ENCODE results near the gene EFCAB5.
"Not testable (repeated sequence)": the region's sequence is repeated elsewhere in the genome, so short reads cannot be mapped to it uniquely, and the experiment has no call there.

The EFCAB5 gene

GRCh38 chr17:29936724-29937123 is 4.7 kb upstream of the EFCAB5 start:
- no peak for DNase-seq

DNA sequence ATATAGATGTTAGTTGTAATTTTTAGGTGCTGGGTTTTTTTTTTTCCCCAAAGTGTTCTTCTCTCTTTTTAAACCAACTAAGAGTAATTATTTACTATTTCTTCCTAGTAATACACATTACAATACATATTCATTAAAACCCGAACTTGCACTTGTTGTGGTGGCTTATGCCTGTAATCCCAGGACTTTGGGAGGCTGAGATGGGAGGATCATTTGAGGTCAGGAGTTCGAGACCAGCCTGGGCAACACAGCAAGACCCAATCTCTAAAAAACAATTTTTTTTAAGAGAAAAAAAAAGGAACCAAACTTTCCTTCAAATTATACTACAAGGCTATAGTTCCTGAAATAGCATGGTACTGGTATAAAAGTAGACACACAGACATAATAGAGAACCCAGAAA is 3.8 kb downstream of the EFCAB5 start:
- DNase-seq, result no peak

- DNase-seq, result no peak
Observed at GRCh38 chr17:29948448-29949215, 7.2 kb downstream of the EFCAB5 start.

- peak; percentile 100 for DNase-seq
Observed at GRCh38 chr17:29949696-29950095, 8.3 kb downstream of the EFCAB5 start.

DNA sequence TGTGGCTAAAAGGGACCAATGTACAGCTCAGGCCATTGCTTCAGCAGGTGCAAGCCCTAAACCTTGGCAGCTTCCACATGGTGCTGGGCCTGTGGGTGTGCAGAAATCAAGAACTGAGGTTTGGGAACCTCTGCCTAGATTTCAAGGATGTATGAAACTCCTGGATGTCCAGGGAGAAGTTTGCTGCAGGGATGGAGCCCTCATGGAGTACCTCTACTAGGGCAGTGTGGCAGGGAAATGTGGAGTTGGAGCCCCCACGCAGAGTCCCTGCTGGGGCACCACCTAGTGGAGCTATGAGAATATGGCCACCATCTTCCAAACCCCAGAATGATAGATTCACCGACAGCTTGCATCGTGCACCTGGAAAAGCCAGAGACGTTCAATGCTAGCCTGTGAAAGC is 13.0 kb downstream of the EFCAB5 start:
- no peak for DNase-seq

DNA sequence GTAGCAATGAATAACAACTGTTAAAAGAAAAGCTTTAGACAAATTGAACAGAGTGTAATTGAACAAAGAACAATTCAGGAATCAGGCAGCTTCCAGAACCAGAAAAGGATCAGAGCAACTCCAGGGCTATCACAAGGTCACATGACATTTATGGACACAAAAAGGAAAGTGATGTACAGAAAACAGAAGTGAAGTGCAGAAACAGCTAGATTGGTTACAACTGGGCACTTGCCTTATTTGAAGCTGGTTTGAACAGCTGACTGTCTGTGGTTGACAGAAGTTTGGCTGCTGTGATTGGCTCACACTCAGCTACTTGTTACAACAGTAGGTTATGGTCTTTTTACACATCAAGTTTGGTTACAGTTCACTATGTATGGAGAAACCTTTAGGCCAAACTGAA is 14.8 kb downstream of the EFCAB5 start:
- DNase-seq, result no peak

DNA sequence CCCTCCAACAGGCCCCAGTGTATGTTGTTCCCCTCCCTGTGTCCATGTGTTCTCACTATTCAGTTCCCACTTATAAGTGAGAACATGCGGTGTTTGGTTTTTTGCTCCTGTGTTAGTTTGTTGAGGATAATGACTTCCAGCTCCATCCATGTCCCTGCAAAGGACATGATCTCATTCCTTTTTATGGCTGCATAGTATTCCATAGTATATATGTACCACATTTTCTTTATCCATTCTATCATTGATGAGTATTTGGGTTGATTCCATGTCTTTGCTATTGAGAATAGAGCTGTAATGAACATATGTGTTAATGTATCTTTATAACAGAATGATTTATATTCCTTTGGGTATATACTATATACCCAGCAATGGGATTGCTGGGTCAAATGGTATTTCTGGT is 16.1 kb downstream of the EFCAB5 start:
- DNase-seq, result not testable (repeated sequence)

DNA sequence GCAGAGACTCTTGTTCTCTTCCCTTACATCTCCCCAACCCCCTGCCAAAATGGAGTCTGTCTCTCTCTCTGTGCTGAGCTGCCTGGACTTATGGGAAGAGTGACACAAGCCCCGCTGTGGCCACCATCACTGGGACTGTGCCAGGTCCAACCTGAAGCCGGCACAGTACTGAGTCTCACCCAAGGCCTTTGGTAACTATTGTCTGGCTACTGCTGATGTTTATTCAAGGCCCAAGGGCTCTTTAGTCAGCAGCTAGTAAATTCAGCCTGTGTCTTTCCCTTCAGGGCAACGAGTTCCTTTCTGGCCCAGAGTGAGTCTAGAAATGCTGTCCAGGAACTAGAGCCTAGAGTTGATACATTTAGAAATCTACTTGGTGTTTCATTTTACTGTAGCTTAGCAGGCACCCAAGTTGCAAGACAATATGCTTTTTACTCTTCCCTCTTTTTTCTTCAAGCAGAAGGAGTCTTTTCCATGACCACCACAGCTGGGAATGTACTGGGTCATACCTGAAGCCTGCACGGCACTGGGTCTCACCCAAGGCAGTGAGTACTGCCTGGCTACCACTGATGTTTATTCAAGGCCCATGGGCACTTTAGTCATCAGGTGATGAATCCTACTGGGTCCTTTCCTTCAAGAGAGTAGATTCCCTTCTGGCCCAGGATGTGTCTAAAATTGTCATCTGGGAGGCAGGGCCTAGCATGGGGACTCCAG is 17.7 kb downstream of the EFCAB5 start:
- no peak for DNase-seq

- no peak for DNase-seq
Observed at GRCh38 chr17:29959658-29960337, 18.4 kb downstream of the EFCAB5 start.

DNA sequence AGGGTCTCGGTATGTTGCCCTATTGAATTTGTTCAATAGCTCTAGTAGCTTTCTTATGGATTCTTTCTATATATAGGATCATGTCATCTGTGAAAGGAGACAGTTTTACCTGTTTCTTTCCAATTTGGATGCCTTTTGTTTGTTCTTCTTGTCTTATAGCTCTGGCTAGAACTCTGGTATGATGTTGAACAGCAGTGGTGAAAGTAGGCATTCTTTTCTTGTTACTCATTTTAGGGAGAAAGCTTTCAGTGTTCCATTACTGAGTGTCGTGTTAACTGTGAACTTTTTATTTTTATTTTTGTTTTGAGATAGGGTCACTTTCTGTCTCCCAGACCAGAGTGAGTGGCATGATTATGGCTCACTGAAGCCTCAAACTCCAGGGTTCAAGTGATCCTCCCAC is 21.2 kb downstream of the EFCAB5 start:
- no peak for DNase-seq

DNA sequence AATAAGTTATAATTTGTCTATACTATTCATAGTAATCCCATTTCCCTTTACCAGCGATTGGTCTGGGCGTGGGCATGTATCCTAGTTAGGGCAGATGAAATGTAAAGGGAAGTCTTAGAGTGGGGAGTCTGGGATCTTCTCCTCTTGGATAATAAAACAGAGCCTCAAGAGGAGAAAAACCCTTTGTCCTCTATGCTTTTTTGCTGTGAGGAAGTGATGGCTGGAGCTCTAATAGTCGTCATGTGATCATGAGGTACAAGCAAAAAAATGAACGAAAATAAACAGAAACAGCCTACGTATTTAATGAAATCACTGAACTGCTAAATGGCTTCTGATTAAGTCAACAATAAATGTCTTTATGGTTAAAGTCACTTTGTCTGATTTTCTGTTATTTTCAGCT is 26.8 kb downstream of the EFCAB5 start:
- DNase-seq, result no peak

- DNase-seq, result no peak
Observed at GRCh38 chr17:29972277-29972676, 30.8 kb downstream of the EFCAB5 start.

GRCh38 chr17:29973005-29973404 is 31.6 kb downstream of the EFCAB5 start:
- DNase-seq, result no peak

DNA sequence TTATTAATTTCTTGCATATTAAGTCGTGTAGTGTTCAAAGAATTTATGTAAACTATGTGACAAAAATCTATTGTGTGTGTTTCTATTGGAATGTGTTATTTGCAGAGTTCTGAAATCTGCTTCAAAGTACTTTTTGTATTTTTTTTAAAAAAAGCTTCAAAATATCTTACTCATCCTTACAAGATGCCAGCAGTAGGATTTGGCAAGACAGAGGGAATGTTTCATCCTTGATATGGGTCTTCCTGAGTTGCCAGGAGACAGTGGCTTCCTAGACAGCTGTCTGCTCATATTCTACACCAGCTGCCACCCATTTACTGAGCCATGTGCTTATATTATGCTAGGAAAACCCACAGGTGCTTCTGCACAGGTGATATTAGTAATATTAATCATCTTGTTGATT is 36.4 kb downstream of the EFCAB5 start:
- peak; percentile 61 for DNase-seq

- no peak for DNase-seq
Observed at GRCh38 chr17:29980261-29980660, 38.8 kb downstream of the EFCAB5 start.

GRCh38 chr17:29982991-29983653 is 41.7 kb downstream of the EFCAB5 start:
- DNase-seq, result no peak

GRCh38 chr17:29996458-29996857 is 55.0 kb downstream of the EFCAB5 start:
- no peak for DNase-seq

DNA sequence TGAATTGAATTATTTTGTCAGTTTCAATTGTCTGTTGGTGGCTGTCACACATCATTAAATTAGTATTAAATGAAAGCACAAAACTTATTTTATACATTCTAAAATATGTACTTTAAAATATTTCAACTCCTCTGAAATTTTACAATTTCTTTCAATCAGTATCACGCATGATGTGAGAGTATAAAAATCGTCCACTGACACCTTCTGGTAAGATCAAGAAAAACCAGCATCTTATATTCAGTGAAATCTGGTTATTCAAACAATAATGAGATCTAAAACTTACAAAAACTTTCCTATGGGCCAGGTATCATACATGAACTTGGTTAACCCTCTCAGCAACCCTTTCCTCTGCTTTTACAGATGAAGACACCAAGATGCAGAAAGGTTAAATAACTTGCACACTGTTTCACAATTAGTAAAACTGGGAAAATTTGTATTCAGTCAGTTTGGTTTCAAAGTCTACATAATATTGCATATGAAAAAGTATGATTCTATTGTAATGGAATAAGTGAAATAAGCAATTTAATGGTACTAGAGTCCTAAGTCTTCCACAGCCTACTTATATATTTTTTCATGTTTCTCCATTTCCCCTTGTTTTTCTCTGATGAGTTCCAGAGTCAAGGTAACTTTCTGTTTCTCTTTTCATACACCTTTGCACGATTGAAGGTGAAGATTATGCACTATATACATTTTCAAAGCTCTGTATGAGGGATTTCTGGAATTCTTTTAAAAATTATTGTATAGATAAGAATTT is 58.7 kb downstream of the EFCAB5 start:
- DNase-seq, result no peak

DNA sequence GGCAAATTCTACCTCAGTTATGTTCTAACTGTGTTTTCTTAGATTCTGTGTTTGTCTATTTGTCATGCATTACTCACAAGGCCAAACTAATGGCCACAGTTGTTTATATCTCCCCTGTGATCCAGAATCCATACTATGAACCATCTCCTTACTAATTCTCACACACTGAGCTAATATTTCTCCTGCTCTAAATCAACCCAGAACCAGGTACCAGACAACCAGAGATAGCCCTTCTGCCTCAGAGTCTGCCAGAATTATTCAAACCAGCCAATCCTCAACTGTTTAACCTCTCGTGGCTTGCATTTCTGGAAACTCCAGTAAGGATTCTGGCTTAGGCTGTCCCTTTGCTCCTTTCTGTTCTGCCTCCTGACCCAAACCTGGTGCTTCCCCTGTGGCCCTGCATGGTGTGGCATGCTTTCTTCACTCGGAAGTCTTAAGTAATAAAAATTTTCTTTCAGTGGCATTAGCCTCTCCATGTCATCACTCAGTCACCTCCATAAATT is 59.4 kb downstream of the EFCAB5 start:
- DNase-seq, result no peak

DNA sequence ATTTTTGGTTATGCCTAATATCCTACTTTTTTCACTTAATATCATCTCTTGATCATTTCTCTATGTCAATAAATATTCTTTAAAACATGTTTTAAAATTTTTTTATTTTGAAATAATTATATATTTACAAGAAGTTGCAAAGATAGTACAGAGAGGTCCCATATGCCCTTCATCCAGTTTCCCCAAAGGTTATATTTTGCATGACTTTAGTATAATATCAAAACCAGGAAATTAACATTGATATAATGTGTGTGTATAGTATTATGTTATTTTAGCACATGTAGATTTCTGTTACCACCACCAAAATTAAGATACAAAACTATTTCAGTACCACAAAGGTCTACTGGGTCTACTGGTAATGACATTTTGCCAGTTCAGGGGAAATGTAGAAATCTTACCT is 60.7 kb downstream of the EFCAB5 start:
- no peak for DNase-seq

DNA sequence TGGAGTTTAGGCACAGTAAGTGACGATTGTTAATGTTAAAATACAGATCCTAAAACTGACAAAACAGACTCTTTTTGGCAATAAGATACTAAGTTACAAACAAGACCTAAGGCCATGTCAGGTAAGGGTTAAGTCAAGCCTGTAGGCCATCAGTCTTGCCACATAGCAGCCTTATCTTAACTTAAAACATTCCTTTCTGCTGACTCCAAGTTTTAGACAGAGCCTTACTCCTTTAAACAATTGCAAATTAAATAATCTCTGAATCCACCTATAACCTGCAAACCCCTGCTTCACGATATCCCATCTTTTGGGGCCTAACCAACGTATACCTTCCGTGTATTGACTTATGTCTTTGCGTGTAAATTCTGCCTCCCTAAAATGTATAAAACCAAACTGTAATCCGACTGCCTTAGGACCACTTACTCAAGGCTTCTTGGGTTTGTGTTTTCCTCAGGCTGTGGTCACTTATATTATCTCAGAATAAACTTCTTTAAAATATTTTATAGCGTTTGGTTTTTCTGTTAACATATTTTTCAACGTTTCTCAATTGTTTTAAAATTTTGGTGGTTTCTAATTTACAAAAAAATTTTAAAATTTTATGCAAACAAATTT is 64.4 kb downstream of the EFCAB5 start:
- DNase-seq, result no peak

GRCh38 chr17:30011934-30012333 is 70.5 kb downstream of the EFCAB5 start:
- DNase-seq, result not testable (repeated sequence)
